ENCODE measurements around the gene UGCG.

- TF ChIP-seq MAX (IDR thresholded peaks at IDR 0.05) = no peak
- no peak for TF ChIP-seq YY1 (IDR thresholded peaks at IDR 0.05; ENCODE audit: low read depth)
- TF ChIP-seq EP300 (IDR thresholded peaks at IDR 0.05; ENCODE audit: borderline replicate concordance) = no peak
Measured at GRCh38 chr9:111902391-111903139, 6.0 kb downstream of the UGCG start.
